HUES64 (cell line): ENCODE data around the gene SLC6A6.

Source experiments
- H3K27ac ChIP-seq: 2 replicates; pipeline ENCODE4 v1.7.0; 2013; ENCODE audit warnings: low read depth, low read length, inconsistent platforms
- H3K27me3 ChIP-seq: 2 replicates; pipeline ENCODE4 v1.6.1; 2013; ENCODE audit warnings: mild to moderate bottlenecking, low read length; ENCODE audit not compliant: insufficient read depth
- H3K36me3 ChIP-seq: 2 replicates; pipeline ENCODE4 v1.6.1; 2013; ENCODE audit warnings: mild to moderate bottlenecking, low read length; ENCODE audit not compliant: insufficient read depth
- H3K4me1 ChIP-seq: 2 replicates; pipeline ENCODE4 v1.6.1; 2013; ENCODE audit warnings: mild to moderate bottlenecking, low read length, moderate library complexity; ENCODE audit not compliant: insufficient read depth
- H3K4me3 ChIP-seq: 2 replicates; pipeline ENCODE4 v1.5.1; 2013; ENCODE audit warnings: mild to moderate bottlenecking, low read length, moderate library complexity
- H3K9ac ChIP-seq: 2 replicates; pipeline ENCODE4 v1.6.1; 2013; ENCODE audit warnings: mild to moderate bottlenecking, low read depth, low read length
- H3K9me3 ChIP-seq: 2 replicates; pipeline ENCODE4 v1.6.1; 2013; ENCODE audit warnings: low read depth, low read length; ENCODE audit not compliant: insufficient read depth
- WGBS: fragments of 150-250, 120-280 bp; methylation state at CpG from one replicate; pipeline ENCODE4 v1.1.7; 2013; ENCODE audit warnings: missing lambda C conversion rate; 5-methylcytosine and 5-hydroxymethylcytosine counted together

The SLC6A6 gene

DNA sequence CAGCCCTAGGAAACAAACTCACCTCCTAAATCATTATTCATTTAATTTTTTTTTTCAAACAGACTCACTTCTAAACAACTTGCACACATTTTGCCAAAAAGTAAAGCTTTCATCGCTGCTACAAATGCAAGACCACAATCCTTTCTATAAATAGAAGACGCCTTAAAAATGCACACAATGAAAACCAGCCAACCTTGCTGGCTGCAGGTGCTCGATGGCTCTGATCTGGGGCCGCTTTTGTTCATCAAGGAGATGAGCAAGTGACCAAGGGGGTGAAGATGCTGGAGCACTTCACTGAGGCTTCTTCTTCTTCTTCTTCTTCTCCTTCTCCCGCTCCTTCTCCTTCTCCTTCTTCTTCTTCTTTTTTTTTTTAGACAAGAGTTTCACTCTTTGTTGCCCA, 12.7 kb upstream of the SLC6A6 start:
- no peaks in the 10 kb centered on the region; the same call in 1 of the 2 replicates for H3K4me1 ChIP-seq
- H3K27ac ChIP-seq, result no peak overlapping the region
- H3K4me3 ChIP-seq, result no peak overlapping the region
- WGBS, result 91% methylated on average over 5 of the region's 5 CpGs
- H3K9ac ChIP-seq, result no peak overlapping the region
- H3K27me3 ChIP-seq, result no peaks in the 10 kb centered on the region
- H3K9me3 ChIP-seq, result no peaks in the 10 kb centered on the region
- no peaks in the 10 kb centered on the region for H3K36me3 ChIP-seq

DNA sequence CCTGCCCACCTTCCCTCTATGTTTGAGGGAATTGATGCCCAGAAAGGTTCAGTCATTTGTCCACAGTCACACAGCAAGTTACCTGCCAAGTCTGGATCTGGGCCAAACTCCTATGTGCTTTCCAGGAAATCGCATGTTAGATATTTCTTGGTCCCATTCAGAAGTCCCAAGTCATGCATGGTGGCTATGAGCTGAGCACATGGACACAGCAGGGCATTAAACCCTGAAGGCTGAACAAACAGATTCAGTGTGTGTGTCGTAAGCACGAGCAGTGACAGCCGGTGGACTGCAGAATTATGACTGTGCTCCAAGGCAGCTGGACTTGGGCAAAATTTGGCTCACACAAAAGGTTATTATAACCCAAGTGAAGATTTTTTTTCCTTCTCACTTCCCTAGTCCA, 11.4 kb upstream of the SLC6A6 start:
- H3K27ac ChIP-seq, result no peak overlapping the region
- WGBS, result 95% methylated on average over 4 of the region's 4 CpGs

DNA sequence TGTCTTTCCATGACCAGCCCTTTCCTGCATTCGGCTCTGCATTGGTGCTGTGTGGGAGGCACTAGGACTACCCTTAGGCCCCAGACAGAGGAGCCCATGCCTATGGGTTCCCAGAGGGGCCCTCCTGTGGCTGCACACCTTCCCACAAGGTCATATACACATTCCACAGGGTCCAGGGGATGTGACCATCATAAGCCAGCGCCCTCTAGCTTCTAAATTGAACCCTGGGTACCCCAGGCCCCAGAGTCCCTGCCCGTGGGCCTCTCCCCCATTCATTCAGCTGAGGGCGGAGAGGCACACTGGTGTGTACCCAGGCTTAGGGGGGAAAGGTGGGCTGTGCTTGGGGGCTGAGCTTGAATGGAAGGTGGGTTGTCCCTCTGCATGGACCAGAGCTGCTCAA, 10.2 kb upstream of the SLC6A6 start:
- Histone ChIP-seq H3K4me3 (no peak overlapping the region), H3K36me3 (no peaks in the 10 kb centered on the region), H3K9ac (no peak overlapping the region), H3K27me3 (no peaks in the 10 kb centered on the region), H3K27ac (no peak overlapping the region), H3K9me3 (no peaks in the 10 kb centered on the region), H3K4me1 (no peaks in the 10 kb centered on the region; the same call in 1 of the 2 replicates)
- WGBS, result 84% methylated on average over 4 of the region's 4 CpGs

More for the DNA sequence above, 11.4 kb upstream of the SLC6A6 start:
- Histone ChIP-seq H3K36me3 (no peaks in the 10 kb centered on the region), H3K4me3 (no peak overlapping the region), H3K4me1 (no peaks in the 10 kb centered on the region; the same call in 1 of the 2 replicates), H3K27me3 (no peaks in the 10 kb centered on the region), H3K9ac (no peak overlapping the region), H3K9me3 (no peaks in the 10 kb centered on the region)

DNA sequence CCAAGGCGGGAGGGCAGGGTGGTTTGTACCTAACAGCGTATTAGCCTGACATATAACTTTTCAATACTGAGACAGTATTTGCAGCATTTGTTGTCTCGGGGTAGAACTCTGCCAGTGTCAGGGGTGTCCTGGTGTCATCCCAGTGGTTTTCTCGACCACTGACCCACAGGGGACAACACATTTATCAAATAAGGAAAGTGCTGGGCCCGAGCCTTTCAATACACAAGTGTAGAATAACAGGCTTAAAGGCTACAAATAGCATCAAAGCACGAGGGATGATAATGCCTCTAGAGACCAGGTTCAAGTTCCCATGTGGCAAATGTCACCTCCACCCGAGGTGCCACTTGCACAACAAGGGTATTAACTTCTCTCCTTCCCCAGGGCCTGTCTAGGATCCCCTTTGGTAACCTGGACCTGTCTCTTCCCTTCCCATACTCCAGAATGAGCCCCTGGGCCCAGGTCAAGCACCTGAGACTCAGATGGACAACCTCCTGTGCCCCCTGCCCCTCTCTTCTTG, 9.5 kb upstream of the SLC6A6 start:
- WGBS, result 82% methylated on average over 7 of the region's 7 CpGs
- no peaks in the 10 kb centered on the region for H3K27me3 ChIP-seq
- H3K9ac ChIP-seq, result no peak overlapping the region
- no peak overlapping the region for H3K27ac ChIP-seq
- no peaks in the 10 kb centered on the region for H3K36me3 ChIP-seq
- no peaks in the 10 kb centered on the region for H3K9me3 ChIP-seq
- no peak overlapping the region for H3K4me3 ChIP-seq
- H3K4me1 ChIP-seq, result no peaks in the 10 kb centered on the region; the same call in 1 of the 2 replicates

DNA sequence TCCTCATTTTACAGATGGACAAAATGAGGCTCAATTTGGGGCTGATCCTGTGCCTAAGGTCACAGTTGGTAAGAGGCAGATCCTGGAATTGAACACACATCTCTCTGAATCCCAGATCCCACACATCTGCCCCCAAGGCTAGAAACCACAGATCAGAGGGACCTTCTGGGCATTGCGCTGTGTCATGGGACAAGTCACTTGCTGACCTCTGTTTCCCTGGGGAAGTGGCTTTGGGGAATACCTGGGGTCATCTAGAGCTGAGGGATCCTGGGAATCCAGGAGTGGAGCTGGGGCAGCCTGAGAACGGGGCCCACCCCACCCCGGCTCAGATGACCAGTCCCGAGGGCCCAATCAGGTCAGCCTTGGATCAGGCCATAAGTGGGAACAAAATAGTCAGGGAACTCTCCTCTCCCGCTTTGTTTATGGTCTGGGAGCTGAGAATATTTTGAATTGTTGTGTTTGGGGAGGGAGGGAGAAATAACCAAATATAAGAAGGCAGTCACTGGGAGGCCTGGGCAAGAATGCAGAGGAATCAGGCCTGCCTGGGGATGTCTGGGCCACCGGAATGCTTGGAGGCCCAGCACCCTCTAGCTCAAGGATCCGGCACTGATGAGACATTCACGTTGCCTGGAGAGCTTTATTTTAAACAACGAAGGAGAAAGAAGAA, 8.8 kb upstream of the SLC6A6 start:
- Histone ChIP-seq H3K9me3 (no peaks in the 10 kb centered on the region), H3K27me3 (no peaks in the 10 kb centered on the region), H3K4me1 (no peaks in the 10 kb centered on the region; the same call in 1 of the 2 replicates), H3K36me3 (no peaks in the 10 kb centered on the region), H3K27ac (no peak overlapping the region), H3K4me3 (no peak overlapping the region), H3K9ac (no peak overlapping the region)
- WGBS, result 70% methylated on average over 9 of the region's 9 CpGs

DNA sequence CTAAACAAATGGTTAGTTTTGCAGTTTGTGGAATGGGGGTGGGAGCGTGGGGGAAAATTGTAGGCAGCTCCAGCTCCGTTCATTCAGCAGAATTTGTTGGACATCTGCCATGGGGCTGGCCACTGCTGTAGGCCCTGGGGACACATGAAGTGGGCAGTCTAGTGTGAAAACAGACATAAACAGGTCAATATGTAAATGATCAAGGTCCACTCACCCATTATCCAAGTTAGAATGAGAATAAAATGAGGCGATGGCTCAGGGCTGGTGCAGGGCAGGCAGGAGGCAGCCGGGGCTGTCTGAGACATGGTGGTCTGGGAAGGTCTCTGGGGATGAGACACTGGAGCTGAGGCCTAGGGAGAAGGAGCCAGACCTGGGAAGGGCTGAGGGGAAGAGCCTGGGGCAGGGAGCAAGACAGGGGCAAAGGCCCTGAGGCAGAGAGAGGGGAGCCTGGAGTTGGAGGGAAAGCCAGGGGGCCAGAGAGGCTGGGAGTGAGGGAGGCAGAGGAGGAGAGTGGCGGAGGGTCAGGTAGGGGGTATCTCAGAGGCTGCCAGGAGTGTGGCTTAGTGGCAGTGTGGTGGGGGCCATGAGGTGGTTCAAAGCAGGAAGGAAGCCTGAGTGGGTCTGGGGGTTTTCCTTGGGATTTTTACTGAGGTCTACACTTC, 6.2 kb upstream of the SLC6A6 start:
- no peaks in the 10 kb centered on the region for H3K27me3 ChIP-seq
- H3K9ac ChIP-seq, result no peak overlapping the region
- H3K4me1 ChIP-seq, result no peaks in the 10 kb centered on the region; the same call in 1 of the 2 replicates
- no peaks in the 10 kb centered on the region for H3K9me3 ChIP-seq
- no peak overlapping the region for H3K27ac ChIP-seq
- 88% methylated on average over 5 of the region's 5 CpGs for WGBS
- no peaks in the 10 kb centered on the region for H3K36me3 ChIP-seq
- no peak overlapping the region for H3K4me3 ChIP-seq

DNA sequence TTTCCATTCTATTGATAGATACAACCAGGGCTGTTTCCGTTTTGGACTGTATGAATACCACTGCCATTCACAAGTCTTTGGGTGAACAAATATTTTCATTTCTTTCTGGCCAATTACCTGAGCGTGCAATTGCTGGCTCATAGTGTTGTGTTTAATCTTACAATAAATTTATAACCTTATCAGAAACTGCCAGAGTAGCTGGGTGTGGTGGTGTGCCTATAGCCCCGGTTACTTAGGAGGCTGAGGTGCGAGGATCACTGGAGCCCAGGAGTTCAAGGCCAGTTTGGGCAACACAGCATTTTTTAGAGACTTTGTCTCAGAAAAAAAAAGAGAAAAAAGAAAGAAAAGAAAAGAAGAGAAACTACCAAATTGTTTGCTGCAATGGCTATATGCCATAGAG, 5.4 kb upstream of the SLC6A6 start:
- no peaks in the 10 kb centered on the region for H3K36me3 ChIP-seq
- H3K9ac ChIP-seq, result no peak overlapping the region
- 96% methylated on average over 3 of the region's 4 CpGs for WGBS
- peaks cover 3% of the 10 kb centered on the region; the same call in 1 of the 2 replicates for H3K4me1 ChIP-seq
- no peaks in the 10 kb centered on the region for H3K27me3 ChIP-seq
- no peak overlapping the region for H3K27ac ChIP-seq
- no peak overlapping the region for H3K4me3 ChIP-seq
- H3K9me3 ChIP-seq, result no peaks in the 10 kb centered on the region

DNA sequence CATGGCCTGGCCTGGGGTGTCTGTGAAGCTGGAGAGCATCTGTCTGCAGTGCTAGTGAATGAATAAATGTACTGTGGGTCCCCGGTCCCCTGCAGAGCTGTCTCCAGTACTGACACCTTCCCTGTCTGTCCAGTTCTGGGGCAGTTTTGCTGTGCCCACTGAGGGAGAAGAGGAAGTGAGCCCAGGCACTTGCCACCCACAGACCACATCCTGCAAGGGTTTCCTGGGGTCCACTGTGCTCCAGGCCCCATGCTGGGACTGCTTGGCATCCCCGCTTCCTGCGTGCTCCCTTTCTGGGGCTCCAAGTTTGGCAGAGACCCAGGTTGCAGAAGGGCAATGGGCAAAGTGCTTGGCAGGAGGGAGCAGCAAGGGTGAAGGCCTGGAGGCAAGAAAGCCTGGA, 4.9 kb upstream of the SLC6A6 start:
- WGBS, result 97% methylated on average over 3 of the region's 3 CpGs
- Histone ChIP-seq H3K9me3 (no peaks in the 10 kb centered on the region), H3K27me3 (no peaks in the 10 kb centered on the region), H3K9ac (no peak overlapping the region), H3K4me1 (peaks cover 3% of the 10 kb centered on the region; the same call in 1 of the 2 replicates), H3K27ac (no peak overlapping the region), H3K36me3 (no peaks in the 10 kb centered on the region), H3K4me3 (no peak overlapping the region)

DNA sequence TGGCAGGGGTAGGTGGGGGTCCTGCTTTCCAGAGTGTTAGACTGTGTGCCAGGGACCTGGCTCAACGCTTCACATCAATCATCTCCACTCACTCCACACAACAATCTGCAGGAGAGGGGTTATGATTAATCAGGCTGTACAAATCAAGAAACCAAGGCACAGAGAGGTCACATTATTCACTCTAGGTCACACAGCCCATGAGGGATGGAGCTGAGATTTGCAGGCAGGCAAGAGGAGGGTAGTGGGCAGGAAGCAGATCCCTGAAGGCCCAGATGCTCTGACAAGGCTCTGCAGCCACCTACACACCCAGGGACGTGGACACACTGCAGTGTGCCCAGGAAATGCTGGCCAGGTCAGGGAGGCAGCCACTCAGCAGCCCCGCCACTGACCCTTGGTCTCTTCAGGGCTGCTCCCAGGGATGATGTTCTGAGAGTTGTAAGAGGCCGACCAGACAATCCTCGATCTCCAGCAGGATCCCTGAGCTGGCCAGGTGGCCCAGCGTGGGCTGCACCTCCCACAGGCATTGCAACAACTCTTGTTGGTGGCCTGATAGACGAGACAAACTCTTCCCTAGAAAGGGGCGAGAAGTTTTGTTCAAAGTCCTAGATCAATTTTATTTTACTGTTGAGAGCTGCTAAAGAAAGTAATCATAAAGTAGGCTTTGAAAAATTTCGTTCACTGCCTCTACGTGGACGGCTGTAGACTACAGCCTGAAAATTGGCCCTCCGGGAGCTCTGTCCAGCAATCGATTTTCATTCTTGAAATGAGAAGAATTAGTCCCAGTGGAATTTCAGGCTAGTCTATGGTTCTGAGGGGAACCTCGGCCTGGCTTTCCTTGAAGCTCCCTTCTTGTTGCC, 4.2 kb upstream of the SLC6A6 start:
- H3K27me3 ChIP-seq, result no peaks in the 10 kb centered on the region
- H3K4me3 ChIP-seq, result no peak overlapping the region
- no peaks in the 10 kb centered on the region for H3K9me3 ChIP-seq
- H3K4me1 ChIP-seq, result peaks cover 3% of the 10 kb centered on the region; the same call in 1 of the 2 replicates
- H3K27ac ChIP-seq, result no peak overlapping the region
- H3K9ac ChIP-seq, result no peak overlapping the region
- WGBS, result 86% methylated on average over 13 of the region's 14 CpGs
- H3K36me3 ChIP-seq, result no peaks in the 10 kb centered on the region

DNA sequence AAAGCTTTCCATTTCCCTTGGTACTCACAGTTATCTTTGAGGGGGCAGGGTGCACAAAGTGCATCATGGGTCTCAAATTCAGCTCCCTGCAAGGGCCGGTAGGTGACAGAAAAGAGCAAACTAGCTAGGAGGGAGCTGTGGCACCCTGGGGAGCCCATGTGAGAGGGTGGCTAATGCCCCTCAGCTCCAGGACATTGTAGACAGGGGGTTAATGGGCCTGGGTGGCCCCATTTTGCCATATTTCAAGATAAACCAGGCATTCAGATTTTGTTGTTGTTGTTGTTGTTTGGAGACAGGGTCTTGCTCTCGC, 3.7 kb upstream of the SLC6A6 start:
- Histone ChIP-seq H3K4me1 (0 out of 2 replicates have a peak, but pooled peaks cover 3% of the 10 kb centered on the region), H3K27ac (no peak overlapping the region), H3K27me3 (no peaks in the 10 kb centered on the region), H3K9me3 (no peaks in the 10 kb centered on the region), H3K4me3 (no peak overlapping the region), H3K36me3 (no peaks in the 10 kb centered on the region), H3K9ac (no peak overlapping the region)
- WGBS, result 88% methylated on average over 2 of the region's 2 CpGs
